Body of pancreas (tissue), 4 donors: Measurements from ENCODE around the gene SHFL. TPM values are rescaled to one million over a fixed set of nuclear protein-coding genes. Genes with fewer than 3 reads are reported as not detected.

Experiments
- ATAC-seq: fragments of 150-250 bp; one replicate; pipeline ENCODE4 v1.9.1; 2016
- DNase-seq, 4 donors: peaks; one replicate each; pipeline ENCODE4 v3.0.0-alpha.2; 2019
- H3K27ac ChIP-seq, 4 donors: fragments of 200-600 bp; sonication (generic); 1 replicate in 3 of 4; 2 replicates in 1 of 4; pipeline versions ENCODE4 v1.5.1 to v1.6.1; 2016 to 2019; ENCODE audit warnings: mild to moderate bottlenecking in 1 of 4, mixed read lengths in 1 of 4, moderate library complexity in 1 of 4
- H3K27me3 ChIP-seq, 2 donors: fragments of 200-600 bp; sonication (generic); one replicate each; pipeline ENCODE4 v1.6.0; 2016; ENCODE audit warnings: mild to moderate bottlenecking in 1 of 2
- H3K36me3 ChIP-seq, 2 donors: fragments of 200-600 bp; sonication (generic); replicated peaks in 1 of 2; 2 replicates each; pipeline ENCODE4 v1.5.1; 2016; ENCODE audit warnings: low read depth in 2 of 2; ENCODE audit not compliant: insufficient read depth in 1 of 2
- H3K4me1 ChIP-seq: fragments of 200-600 bp; sonication (generic); one replicate; pipeline ENCODE4 v1.6.0; 2016
- H3K4me3 ChIP-seq, 2 donors: fragments of 200-600 bp; sonication (generic); 1 replicate in 1 of 2; 2 replicates in 1 of 2; pipeline ENCODE4 v1.5.1; 2016 to 2019
- H3K9me3 ChIP-seq, 3 donors: fragments of 200-600 bp; sonication (generic); 1 replicate in 2 of 3; 2 replicates in 1 of 3; pipeline ENCODE4 v1.5.1; 2016
- CTCF ChIP-seq, 7 experiments: fragments of 450-650 bp in 4 of 7; fragments of 200-600 bp in 3 of 7; sonication (generic) in 3 of 7; IDR thresholded peaks; one replicate each; pipeline ENCODE4 v1.5.1; 2016 to 2019; ENCODE audit warnings: antibody characterized with exemption in 7 of 7
- POLR2A ChIP-seq, 3 donors: fragments of 450-650 bp; IDR thresholded peaks; one replicate each; pipeline ENCODE4 v1.6.1; 2016; ENCODE audit warnings: antibody characterized with exemption in 3 of 3, mild to moderate bottlenecking in 2 of 3
- WGBS, 2 donors: methylation state at CpG; one replicate each; pipeline ENCODE4 v1.1.5; 2017; 5-methylcytosine and 5-hydroxymethylcytosine counted together
- intact Hi-C: fragments of 100-400 bp; cut with DNase I; formaldehyde crosslinking; loops from one replicate; pipeline ENCODE4 v1.15.1; 2023
- total RNA-seq, 2 donors: library from RNA; depleted of rRNA; stranded (reverse); fragments of >200 nt; gene quantifications; one replicate each; pipeline ENCODE4 v1.1.0, GENCODE V29; 2016

Gene SHFL
- total RNA-seq, 2 donors from 2014 or later, result 19.1 to 21.0 TPM

GRCh38 chr19:10091895-10092641 is 6.0 kb downstream of the SHFL start:
- no peak overlapping the region for H3K27ac ChIP-seq
- no peaks in the 10 kb centered on the region for H3K27me3 ChIP-seq
- intact Hi-C loops, result no loop called here
- no peak overlapping the region for H3K4me3 ChIP-seq
- H3K4me1 ChIP-seq, result peaks cover 20% of the 10 kb centered on the region
- TF ChIP-seq CTCF (IDR thresholded peaks at IDR 0.05) (no peak), POLR2A (IDR thresholded peaks at IDR 0.05) (no peak)
- H3K9me3 ChIP-seq, result no peaks in the 10 kb centered on the region
- WGBS, 2 donors, result 63 to 64% methylated on average over 9 to 13 of the region's 13 CpGs
- ATAC-seq (no peak), DNase-seq (no peak)
- no peaks in the 10 kb centered on the region for H3K36me3 ChIP-seq

GRCh38 chr19:10092648-10093294 is 6.7 kb downstream of the SHFL start:
- 84 to 91% methylated on average over 3 to 9 of the region's 9 CpGs for WGBS, 2 donors
- H3K9me3 ChIP-seq, result no peaks in the 10 kb centered on the region
- TF ChIP-seq CTCF (IDR thresholded peaks at IDR 0.05) (no peak), POLR2A (IDR thresholded peaks at IDR 0.05) (no peak)
- no peak overlapping the region for H3K27ac ChIP-seq
- H3K4me1 ChIP-seq, result peaks cover 20% of the 10 kb centered on the region
- H3K36me3 ChIP-seq, result no peaks in the 10 kb centered on the region
- no peaks in the 10 kb centered on the region for H3K27me3 ChIP-seq
- H3K4me3 ChIP-seq, result no peak overlapping the region
- DNase-seq (no peak), ATAC-seq (no peak)
- intact Hi-C loops, result no loop called here

- WGBS, 2 donors, result 87 to 88% methylated on average over 20 of the region's 22 CpGs
- no peak for DNase-seq
- TF ChIP-seq CTCF (IDR thresholded peaks at IDR 0.05) (no peak), POLR2A (IDR thresholded peaks at IDR 0.05) (no peak)
Measured at GRCh38 chr19:10093295-10094186, 7.4 kb downstream of the SHFL start.

GRCh38 chr19:10095622-10095947 is 9.5 kb downstream of the SHFL start:
- intact Hi-C loops, result no loop called here
- Histone ChIP-seq H3K4me1 (peaks cover 20% of the 10 kb centered on the region), H3K4me3 (no peak overlapping the region), H3K9me3 (no peaks in the 10 kb centered on the region), H3K36me3 (no peaks in the 10 kb centered on the region), H3K27me3 (no peaks in the 10 kb centered on the region), H3K27ac (peak overlapping the region; percentile 18 to 82 (median 74))
- no peak for TF ChIP-seq POLR2A (IDR thresholded peaks at IDR 0.05)
- WGBS, 2 donors, result 33 to 36% methylated on average over 7 of the region's 7 CpGs
- no peak for DNase-seq
- no peak for ATAC-seq

More at GRCh38 chr19:10093295-10094186, 7.4 kb downstream of the SHFL start:
- Histone ChIP-seq H3K4me3 (no peak overlapping the region), H3K9me3 (no peaks in the 10 kb centered on the region), H3K36me3 (no peaks in the 10 kb centered on the region), H3K4me1 (peaks cover 20% of the 10 kb centered on the region), H3K27me3 (no peaks in the 10 kb centered on the region), H3K27ac (no peak overlapping the region)
- ATAC-seq, result no peak
- intact Hi-C loops, result no loop called here
